AG04449 (cell line): ENCODE results near the gene THSD4.

Source experiments
- CTCF ChIA-PET: fragments of 350-600 bp; formaldehyde crosslinking; extraction: SDS; loops from one replicate; lab custom pipeline; 2021; ENCODE audit warnings: antibody characterized with exemption; lab: Yijun Ruan, JAX
- POLR2A ChIA-PET: fragments of 400-600, 350-600 bp; formaldehyde crosslinking; extraction: SDS; loops from one replicate; lab custom pipeline; 2020; ENCODE audit warnings: antibody characterized with exemption, inconsistent platforms; lab: Yijun Ruan, JAX
- DNase-seq: peaks from one replicate; pipeline ENCODE4 v3.0.0-alpha.2; 2010; ENCODE audit warnings: low read depth, low spot score
- H3K4me3 ChIP-seq: 2 replicates; pipeline ENCODE4 v1.5.1; 2011; ENCODE audit warnings: low read depth, mild to moderate bottlenecking, control low read depth, low read length
- CTCF ChIP-seq: IDR thresholded peaks from one replicate; pipeline ENCODE4 v1.5.1; 2011; ENCODE audit warnings: mild to moderate bottlenecking, moderate library complexity, low read length, control low read depth, inconsistent platforms; ENCODE audit not compliant: insufficient read depth; ENCODE audit errors: missing control alignments

The THSD4 gene

GRCh38 chr15:71465131-71465955, 350.1 kb downstream of the THSD4 start:
- POLR2A ChIA-PET: no interaction called here
- no peak for DNase-seq
- CTCF ChIA-PET: interaction anchor here (1.0 to 2.2 kb wide), 10 partner anchors 10 to 287 kb away, joined by 3 to 9 read pairs (median 4); no protein-coding TSS in a partner anchor
- TF ChIP-seq CTCF: no peak
- H3K4me3 ChIP-seq: no peak overlapping the region

GRCh38 chr15:71468715-71469114, 353.4 kb downstream of the THSD4 start:
- CTCF ChIA-PET: interaction anchor here (0.6 to 3.0 kb wide), 6 partner anchors 9 to 361 kb away, joined by 3 to 14 read pairs (median 4); no protein-coding TSS in a partner anchor
- DNase-seq: no peak
- no peak for TF ChIP-seq CTCF
- H3K4me3 ChIP-seq: no peak overlapping the region
- POLR2A ChIA-PET: no interaction called here

- no peak overlapping the region for H3K4me3 ChIP-seq
- no peak for DNase-seq
- ChIA-PET POLR2A (no interaction called here), CTCF (interaction anchor here (0.9 to 3.0 kb wide), 4 partner anchors 9 to 26 kb away, joined by 3 to 14 read pairs (median 8); no protein-coding TSS in a partner anchor)
- peak; percentile 22 for TF ChIP-seq CTCF
These were observed 354.1 kb downstream of the THSD4 start for GRCh38 chr15:71469413-71469812.

- no peak for TF ChIP-seq CTCF
These were observed 356.1 kb downstream of the THSD4 start for GRCh38 chr15:71471347-71471746.

GRCh38 chr15:71472566-71472965, 357.3 kb downstream of the THSD4 start:
- DNase-seq: no peak
- ChIA-PET CTCF (interaction anchor here (1.0 kb wide), 1 partner anchor 271 kb away, joined by 3 read pairs; no protein-coding TSS in a partner anchor), POLR2A (no interaction called here)
- TF ChIP-seq CTCF: no peak
- no peak overlapping the region for H3K4me3 ChIP-seq

More at GRCh38 chr15:71471347-71471746, 356.1 kb downstream of the THSD4 start:
- ChIA-PET CTCF (interaction anchor here (1.0 to 1.1 kb wide), 2 partner anchors 181 to 273 kb away, joined by 3 read pairs; no protein-coding TSS in a partner anchor), POLR2A (no interaction called here)
- no peak overlapping the region for H3K4me3 ChIP-seq
- DNase-seq: no peak

GRCh38 chr15:71473751-71474150, 358.5 kb downstream of the THSD4 start:
- no peak for DNase-seq
- POLR2A ChIA-PET: no interaction called here
- CTCF ChIA-PET: no interaction called here
- no peak for TF ChIP-seq CTCF
- no peak overlapping the region for H3K4me3 ChIP-seq
